Sigmoid colon (tissue), 7 donors: ENCODE measurements around the gene SPATA19. TPM values are rescaled to one million over a fixed set of nuclear protein-coding genes. Genes with fewer than 3 reads are reported as not detected.

Experiments used
- DNase-seq: peaks from one replicate; pipeline ENCODE4 v3.0.0-alpha.2; 2019
- H3K27ac ChIP-seq, 4 donors: fragments of 200-600 bp; sonication (generic); one replicate each; pipeline ENCODE4 v1.5.1; 2016 to 2019; ENCODE audit warnings: mild to moderate bottlenecking in 1 of 4
- H3K27me3 ChIP-seq, 3 donors: fragments of 200-600 bp; sonication (generic); one replicate each; pipeline ENCODE4 v1.5.1; 2019; ENCODE audit warnings: mild to moderate bottlenecking in 1 of 3
- H3K36me3 ChIP-seq, 4 donors: fragments of 200-600 bp; sonication (generic); one replicate each; pipeline ENCODE4 v1.5.1; 2016 to 2019
- H3K4me1 ChIP-seq, 4 donors: fragments of 200-600 bp; sonication (generic); one replicate each; pipeline ENCODE4 v1.5.1; 2017 to 2019
- H3K4me3 ChIP-seq, 4 donors: fragments of 200-600 bp; sonication (generic); one replicate each; pipeline ENCODE4 v1.5.1; 2017 to 2019; ENCODE audit warnings: mild to moderate bottlenecking in 2 of 4, moderate library complexity in 1 of 4
- H3K9me3 ChIP-seq, 4 donors: fragments of 200-600 bp in 3 of 4; sonication (generic) in 3 of 4; one replicate each; pipeline versions ENCODE4 v1.5.1 to v1.6.1; 2013 to 2019
- CTCF ChIP-seq, 4 experiments: fragments of 450-650 bp in 3 of 4; fragments of 200-600 bp in 1 of 4; IDR thresholded peaks; one replicate each; pipeline ENCODE4 v1.5.1; 2016 to 2019; ENCODE audit warnings: antibody characterized with exemption in 4 of 4, mild to moderate bottlenecking in 3 of 4, moderate library complexity in 2 of 4
- EP300 ChIP-seq, 4 donors: sonication (generic); formaldehyde crosslinking; IDR thresholded peaks; one replicate each; pipeline ENCODE4 v1.6.1; 2017; ENCODE audit warnings: antibody characterized with exemption in 4 of 4
- POLR2A ChIP-seq, 2 donors: fragments of 450-650 bp; IDR thresholded peaks; one replicate each; pipeline ENCODE4 v1.6.1; 2016; ENCODE audit warnings: antibody characterized with exemption in 2 of 2, mild to moderate bottlenecking in 2 of 2, moderate library complexity in 2 of 2
- POLR2AphosphoS5 ChIP-seq, 4 donors: sonication (generic); formaldehyde crosslinking; IDR thresholded peaks; one replicate each; pipeline ENCODE4 v1.6.1; 2017; ENCODE audit warnings: antibody characterized with exemption in 4 of 4
- WGBS, 2 donors: extraction: QIAGEN DNeasy Blood & Tissue Kit; methylation state at CpG; one replicate each; pipeline ENCODE4 v1.1.7; 2013; 5-methylcytosine and 5-hydroxymethylcytosine counted together
- intact Hi-C: fragments of 100-400 bp; cut with DNase I; formaldehyde crosslinking; loops from one replicate; pipeline ENCODE4 v1.15.1; 2023
- polyA plus RNA-seq, 3 donors: library from polyadenylated mRNA; stranded (reverse); fragments of 200-250 nt; gene quantifications; one replicate each; pipeline ENCODE4 v1.2.3, GENCODE V29; 2013
- total RNA-seq, 4 donors: library from RNA; depleted of rRNA; stranded (reverse); fragments of >200 nt; gene quantifications; one replicate each; pipeline ENCODE4 v1.1.0, GENCODE V29; 2016
- donor health status: healthy with polysubstance abuse.
- donor health status: Bipolar disorder and iron deficiency.
- donor health status: healthy.

SPATA19 gene
- total and polyA plus RNA-seq, 7 donors = not detected

GRCh38 chr11:133826866-133827265, 18.4 kb downstream of the SPATA19 start:
- H3K4me3 ChIP-seq = no peak overlapping the region
- H3K27me3 ChIP-seq = peaks cover 0 to under 1% (median 0%) of the 10 kb centered on the region in 3 donors
- no peak overlapping the region for H3K27ac ChIP-seq
- H3K36me3 ChIP-seq = no peaks in the 10 kb centered on the region
- intact Hi-C loops = no loop called here
- no peaks in the 10 kb centered on the region for H3K9me3 ChIP-seq
- DNase-seq = no peak
- H3K4me1 ChIP-seq = no peaks in the 10 kb centered on the region
- TF ChIP-seq EP300 (IDR thresholded peaks at IDR 0.05) (no peak), POLR2A (IDR thresholded peaks at IDR 0.05) (no peak), CTCF (IDR thresholded peaks at IDR 0.05) (no peak), POLR2AphosphoS5 (IDR thresholded peaks at IDR 0.05) (no peak)
- 73 to 83% methylated on average over 4 of the region's 4 CpGs for WGBS, 2 donors

- Histone ChIP-seq H3K27ac (no peak overlapping the region), H3K9me3 (no peaks in the 10 kb centered on the region), H3K4me3 (no peak overlapping the region), H3K27me3 (peaks cover 0 to 7% (median 0%) of the 10 kb centered on the region in 3 donors), H3K36me3 (no peaks in the 10 kb centered on the region), H3K4me1 (no peaks in the 10 kb centered on the region)
- TF ChIP-seq EP300 (IDR thresholded peaks at IDR 0.05) (no peak), POLR2A (IDR thresholded peaks at IDR 0.05) (no peak), CTCF (IDR thresholded peaks at IDR 0.05) (no peak), POLR2AphosphoS5 (IDR thresholded peaks at IDR 0.05) (no peak)
- WGBS, 2 donors = 39 to 62% methylated on average over 3 of the region's 3 CpGs
- intact Hi-C loops = no loop called here
- no peak for DNase-seq
Observed at GRCh38 chr11:133825666-133826065, 19.6 kb downstream of the SPATA19 start.

- TF ChIP-seq EP300 (IDR thresholded peaks at IDR 0.05) (no peak), CTCF (IDR thresholded peaks at IDR 0.05) (no peak), POLR2A (IDR thresholded peaks at IDR 0.05) (no peak), POLR2AphosphoS5 (IDR thresholded peaks at IDR 0.05) (no peak)
- Histone ChIP-seq H3K36me3 (no peaks in the 10 kb centered on the region), H3K27ac (no peak overlapping the region), H3K4me3 (no peak overlapping the region), H3K27me3 (peaks cover 0 to 7% (median 0%) of the 10 kb centered on the region in 3 donors), H3K4me1 (no peaks in the 10 kb centered on the region), H3K9me3 (no peaks in the 10 kb centered on the region)
- intact Hi-C loops = no loop called here
- WGBS, 2 donors = 91 to 92% methylated on average over 11 of the region's 11 CpGs
- no peak for DNase-seq
Observed at GRCh38 chr11:133825156-133825555, 20.2 kb downstream of the SPATA19 start.

GRCh38 chr11:133824593-133824992, 20.7 kb downstream of the SPATA19 start:
- Histone ChIP-seq H3K27ac (no peak overlapping the region), H3K36me3 (no peaks in the 10 kb centered on the region), H3K4me3 (no peak overlapping the region), H3K27me3 (peaks cover 0 to 7% (median 0%) of the 10 kb centered on the region in 3 donors), H3K9me3 (no peaks in the 10 kb centered on the region), H3K4me1 (no peaks in the 10 kb centered on the region)
- no peak for DNase-seq
- no peak for TF ChIP-seq CTCF (IDR thresholded peaks at IDR 0.05)
- no peak for TF ChIP-seq EP300 (IDR thresholded peaks at IDR 0.05)
- no peak for TF ChIP-seq POLR2A (IDR thresholded peaks at IDR 0.05)
- no peak for TF ChIP-seq POLR2AphosphoS5 (IDR thresholded peaks at IDR 0.05)
- intact Hi-C loops = loop anchor here (5.0 kb wide), 1 partner anchor 692 kb away; no protein-coding TSS in a partner anchor
- 74 to 78% methylated on average over 9 of the region's 9 CpGs for WGBS, 2 donors

GRCh38 chr11:133823614-133824013, 21.7 kb downstream of the SPATA19 start:
- no peaks in the 10 kb centered on the region for H3K36me3 ChIP-seq
- intact Hi-C loops = loop anchor here (5.0 kb wide), 1 partner anchor 691 kb away; no protein-coding TSS in a partner anchor
- H3K4me3 ChIP-seq = no peak overlapping the region
- no peak overlapping the region for H3K27ac ChIP-seq
- no peaks in the 10 kb centered on the region for H3K4me1 ChIP-seq
- H3K27me3 ChIP-seq = peaks cover 0 to 7% (median 0%) of the 10 kb centered on the region in 3 donors
- TF ChIP-seq EP300 (IDR thresholded peaks at IDR 0.05) (no peak), POLR2AphosphoS5 (IDR thresholded peaks at IDR 0.05) (no peak), POLR2A (IDR thresholded peaks at IDR 0.05) (no peak), CTCF (IDR thresholded peaks at IDR 0.05) (no peak)
- H3K9me3 ChIP-seq = no peaks in the 10 kb centered on the region
- WGBS, 2 donors = 83 to 92% methylated on average over 4 of the region's 4 CpGs
- no peak for DNase-seq
